ES-I3 (cell line): ENCODE results near the gene CFAP90.

ENCODE experiments used
- H3K36me3 ChIP-seq: 2 replicates; pipeline ENCODE4 v1.6.1; 2013; ENCODE audit warnings: mild to moderate bottlenecking, low read length, control low read depth, moderate library complexity; ENCODE audit not compliant: insufficient read depth
- H3K4me1 ChIP-seq: 2 replicates; pipeline ENCODE4 v1.6.1; 2013; ENCODE audit warnings: mild to moderate bottlenecking, control low read depth, low read length; ENCODE audit not compliant: insufficient read depth
- H3K9ac ChIP-seq: 2 replicates; pipeline ENCODE4 v1.6.1; 2013; ENCODE audit warnings: low read depth, mild to moderate bottlenecking, low read length, moderate library complexity
- H3K9me3 ChIP-seq: 2 replicates; pipeline ENCODE4 v1.6.1; 2013; ENCODE audit warnings: mild to moderate bottlenecking, low read length, moderate library complexity; ENCODE audit not compliant: control insufficient read depth, insufficient read depth

CFAP90 gene

GRCh38 chr5:7874639-7875038 lies 23.7 kb upstream of the CFAP90 start:
- Histone ChIP-seq H3K4me1 (0 out of 2 replicates have a peak, but pooled peaks cover 10% of the 10 kb centered on the region), H3K9ac (no peak overlapping the region), H3K9me3 (no peaks in the 10 kb centered on the region), H3K36me3 (peaks cover 23% of the 10 kb centered on the region)

GRCh38 chr5:7873216-7873615 lies 22.3 kb upstream of the CFAP90 start:
- peaks cover 19% of the 10 kb centered on the region for H3K36me3 ChIP-seq
- 0 out of 2 replicates have a peak, but pooled peaks cover 10% of the 10 kb centered on the region for H3K4me1 ChIP-seq
- peak overlapping the region; percentile 1; the same call in 1 of the 2 replicates for H3K9ac ChIP-seq
- H3K9me3 ChIP-seq, result no peaks in the 10 kb centered on the region

- no peak overlapping the region for H3K9ac ChIP-seq
- H3K4me1 ChIP-seq, result 0 out of 2 replicates have a peak, but pooled peaks cover 10% of the 10 kb centered on the region
- H3K9me3 ChIP-seq, result no peaks in the 10 kb centered on the region
- peaks cover 13% of the 10 kb centered on the region; the same call in 1 of the 2 replicates for H3K36me3 ChIP-seq
Observed at GRCh38 chr5:7872517-7873130, 21.7 kb upstream of the CFAP90 start.

- Histone ChIP-seq H3K9ac (no peak overlapping the region), H3K4me1 (0 out of 2 replicates have a peak, but pooled peaks cover 10% of the 10 kb centered on the region), H3K9me3 (no peaks in the 10 kb centered on the region), H3K36me3 (peaks cover 8% of the 10 kb centered on the region; the same call in 1 of the 2 replicates)
Observed at GRCh38 chr5:7871653-7872052, 20.7 kb upstream of the CFAP90 start.

- 0 out of 2 replicates have a peak, but pooled peaks cover 10% of the 10 kb centered on the region for H3K4me1 ChIP-seq
- H3K36me3 ChIP-seq, result no peaks in the 10 kb centered on the region
- H3K9ac ChIP-seq, result peak overlapping the region; percentile 90
- no peaks in the 10 kb centered on the region for H3K9me3 ChIP-seq
Observed at GRCh38 chr5:7869474-7870136, 18.7 kb upstream of the CFAP90 start.

- H3K9ac ChIP-seq, result peak within 1 kb of the TSS; percentile 90
- 0 out of 2 replicates have a peak, but pooled peaks cover 10% of the 10 kb centered on the region for H3K4me1 ChIP-seq
- no peaks in the 10 kb centered on the region for H3K36me3 ChIP-seq
Observed at GRCh38 chr5:7868773-7869473, 18.0 kb upstream of the CFAP90 start, which contains the start of the genes FASTKD3 and MTRR. FASTKD3 (minus strand) TSS chr5:7869031; CDS start chr5:7868083, 948 bp downstream. MTRR (plus strand) TSS chr5:7869148; CDS start chr5:7870795, 1,647 bp downstream.

DNA sequence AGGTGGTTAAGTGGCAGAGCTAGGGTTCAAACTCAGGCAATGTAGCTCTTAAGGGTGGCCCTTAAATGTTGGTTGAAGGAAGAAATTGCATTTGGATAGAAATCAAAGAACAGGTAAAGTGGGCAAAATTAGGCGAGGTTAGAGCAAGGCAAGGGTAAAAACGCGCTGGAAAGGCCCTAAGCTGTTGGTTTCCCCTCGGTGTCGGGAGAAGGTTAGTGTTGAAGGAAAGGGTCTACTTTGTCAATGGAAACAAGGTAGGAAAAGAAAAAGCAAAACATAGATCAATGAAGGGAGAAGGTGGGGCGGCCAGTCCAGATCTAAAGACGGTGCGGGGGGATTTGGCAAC lies 17.5 kb upstream of the CFAP90 start:
- Histone ChIP-seq H3K9me3 (no peaks in the 10 kb centered on the region), H3K36me3 (no peaks in the 10 kb centered on the region), H3K4me1 (0 out of 2 replicates have a peak, but pooled peaks cover 10% of the 10 kb centered on the region), H3K9ac (peak overlapping the region; percentile 90)

More at GRCh38 chr5:7868773-7869473, 18.0 kb upstream of the CFAP90 start, which contains the start of the genes FASTKD3 and MTRR:
- H3K9me3 ChIP-seq, result no peaks in the 10 kb centered on the region

DNA sequence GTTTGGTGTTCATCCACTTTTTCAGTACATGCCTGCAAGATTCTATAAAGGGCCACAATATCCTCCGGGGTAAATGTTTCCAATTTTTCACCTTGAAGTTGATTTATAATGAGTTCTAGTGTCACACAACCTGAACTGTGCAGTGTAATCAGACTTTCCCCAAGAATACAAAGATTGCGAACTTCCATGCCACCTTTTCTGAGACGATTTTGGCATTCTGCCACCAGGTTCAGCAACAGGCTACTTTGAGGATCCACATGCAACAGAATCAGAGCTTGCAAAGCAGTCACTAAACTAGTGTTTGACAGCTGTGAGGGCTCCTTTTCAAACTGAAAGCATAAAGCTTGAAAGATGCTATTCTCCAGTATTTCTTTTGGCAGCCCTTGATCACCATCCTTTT lies 16.3 kb upstream of the CFAP90 start:
- 0 out of 2 replicates have a peak, but pooled peaks cover 10% of the 10 kb centered on the region for H3K4me1 ChIP-seq
- no peak overlapping the region; the same call in 1 of the 2 replicates for H3K9ac ChIP-seq
- no peaks in the 10 kb centered on the region for H3K9me3 ChIP-seq
- peaks cover 2% of the 10 kb centered on the region; the same call in 1 of the 2 replicates for H3K36me3 ChIP-seq

GRCh38 chr5:7866196-7866595 lies 15.3 kb upstream of the CFAP90 start:
- no peaks in the 10 kb centered on the region for H3K9me3 ChIP-seq
- H3K36me3 ChIP-seq, result peaks cover 2% of the 10 kb centered on the region; the same call in 1 of the 2 replicates
- 0 out of 2 replicates have a peak, but pooled peaks cover 10% of the 10 kb centered on the region for H3K4me1 ChIP-seq
- no peak overlapping the region for H3K9ac ChIP-seq

DNA sequence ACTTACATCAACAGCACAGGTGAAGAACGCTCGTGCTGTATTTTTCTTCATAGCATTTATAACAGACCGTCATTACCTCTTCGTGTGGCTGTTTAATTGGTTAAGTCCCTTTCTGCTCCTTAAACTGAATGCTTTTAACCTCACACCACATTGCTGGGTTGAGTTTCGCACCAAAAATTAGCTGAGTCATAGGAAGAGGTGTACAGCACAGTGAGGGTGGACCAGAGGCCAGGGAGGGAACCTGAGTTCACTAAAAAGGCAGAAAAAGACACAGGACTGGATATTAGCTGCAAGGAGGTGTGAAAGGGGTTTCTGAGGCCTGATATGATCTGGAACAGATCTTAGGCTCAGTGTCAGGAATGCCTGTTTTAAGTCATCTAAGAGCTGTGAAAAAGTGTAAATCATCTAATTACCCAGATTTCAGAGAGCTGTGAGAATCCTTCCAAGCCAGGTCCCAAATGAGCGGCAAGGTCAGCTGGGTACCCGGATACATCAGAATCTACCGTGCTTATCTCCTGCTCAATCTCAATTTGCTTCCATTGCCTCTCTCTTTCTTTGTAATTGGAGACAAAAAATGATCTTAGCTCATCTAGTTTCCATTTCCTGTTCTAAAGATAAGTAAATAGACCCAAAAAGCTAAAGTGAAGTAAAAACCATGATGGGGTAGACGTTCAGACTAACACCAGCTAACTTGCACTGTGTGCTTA lies 7.1 kb upstream of the CFAP90 start:
- peaks cover 4% of the 10 kb centered on the region for H3K36me3 ChIP-seq
- H3K9me3 ChIP-seq, result no peaks in the 10 kb centered on the region
- H3K9ac ChIP-seq, result no peak overlapping the region
- H3K4me1 ChIP-seq, result 0 out of 2 replicates have a peak, but pooled peaks cover 5% of the 10 kb centered on the region

- H3K4me1 ChIP-seq, result 0 out of 2 replicates have a peak, but pooled peaks cover 5% of the 10 kb centered on the region
- H3K9ac ChIP-seq, result no peak overlapping the region
- peaks cover 2% of the 10 kb centered on the region; the same call in 1 of the 2 replicates for H3K36me3 ChIP-seq
- no peaks in the 10 kb centered on the region for H3K9me3 ChIP-seq
Observed at GRCh38 chr5:7857361-7857760, 6.4 kb upstream of the CFAP90 start.

DNA sequence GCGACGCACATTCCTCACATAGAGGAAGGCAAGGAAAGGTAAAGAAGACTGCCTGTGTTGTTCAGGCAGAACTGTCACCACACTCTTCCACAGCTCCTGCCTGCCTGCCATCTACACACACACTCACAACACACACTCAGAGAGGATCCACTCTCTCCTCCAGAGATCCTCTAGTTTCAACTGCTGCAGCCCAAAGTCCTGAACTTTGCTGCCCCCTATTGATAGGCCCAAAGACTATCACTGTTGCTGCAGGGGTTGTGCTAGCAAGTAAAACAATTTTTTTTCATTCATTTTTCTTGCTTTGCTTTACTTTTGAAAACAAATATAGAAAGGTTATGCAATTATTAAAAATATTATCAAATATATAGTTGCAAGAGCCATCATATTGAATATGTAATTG lies 5.9 kb upstream of the CFAP90 start:
- Histone ChIP-seq H3K9me3 (no peaks in the 10 kb centered on the region), H3K9ac (no peak overlapping the region), H3K4me1 (0 out of 2 replicates have a peak, but pooled peaks cover 5% of the 10 kb centered on the region), H3K36me3 (peaks cover 2% of the 10 kb centered on the region; the same call in 1 of the 2 replicates)

DNA sequence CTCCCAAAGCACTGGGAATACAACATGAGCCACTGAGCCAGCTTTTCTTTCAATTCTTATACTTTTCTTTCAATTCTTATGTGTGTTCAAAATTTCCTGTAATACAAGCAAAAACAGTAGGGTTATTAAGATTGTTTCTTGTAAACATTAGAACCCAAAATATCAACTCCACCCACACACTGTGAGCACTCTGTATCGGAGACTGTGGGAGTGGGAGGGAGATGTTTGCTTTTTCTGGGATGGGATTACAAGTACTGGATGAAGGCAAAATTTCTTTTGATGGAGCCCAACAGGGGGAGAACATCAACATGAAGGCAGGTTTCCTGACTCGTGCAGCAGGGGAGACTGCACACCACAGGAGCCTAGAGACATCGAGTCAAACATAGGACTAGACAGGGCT lies 4.7 kb upstream of the CFAP90 start:
- Histone ChIP-seq H3K36me3 (peaks cover 2% of the 10 kb centered on the region; the same call in 1 of the 2 replicates), H3K9me3 (no peaks in the 10 kb centered on the region), H3K4me1 (0 out of 2 replicates have a peak, but pooled peaks cover 5% of the 10 kb centered on the region)

More for the DNA sequence above, 4.7 kb upstream of the CFAP90 start:
- no peak overlapping the region for H3K9ac ChIP-seq
